ENCODE measurements around the gene BMERB1.
"Not testable (repeated sequence)": the region's sequence is repeated elsewhere in the genome, so short reads cannot be mapped to it uniquely, and the experiment has no call there.

Gene BMERB1

DNA sequence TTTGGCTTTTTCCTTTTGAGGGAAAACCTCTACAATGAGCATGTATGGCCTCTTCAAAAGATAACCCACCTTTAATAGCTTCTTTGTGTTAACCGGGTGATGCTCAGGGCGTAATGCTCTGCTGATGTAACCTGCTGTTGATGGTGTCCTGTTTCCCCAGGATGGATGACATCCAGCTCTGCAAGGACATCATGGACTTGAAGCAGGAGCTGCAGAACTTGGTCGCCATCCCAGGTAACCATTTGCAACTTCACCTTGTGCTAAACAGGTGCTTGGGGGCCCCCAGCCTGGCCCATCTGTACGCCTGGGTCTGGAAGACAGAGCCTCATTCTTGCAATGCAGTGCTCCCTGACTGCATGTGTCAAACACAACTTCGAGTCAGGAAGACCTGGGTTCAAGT lies 133.4 kb downstream of the BMERB1 start:
- no peaks in the 10 kb centered on the region for H3K36me3 ChIP-seq (ENCODE audit: insufficient read depth)
- TF ChIP-seq, protein P1, sequence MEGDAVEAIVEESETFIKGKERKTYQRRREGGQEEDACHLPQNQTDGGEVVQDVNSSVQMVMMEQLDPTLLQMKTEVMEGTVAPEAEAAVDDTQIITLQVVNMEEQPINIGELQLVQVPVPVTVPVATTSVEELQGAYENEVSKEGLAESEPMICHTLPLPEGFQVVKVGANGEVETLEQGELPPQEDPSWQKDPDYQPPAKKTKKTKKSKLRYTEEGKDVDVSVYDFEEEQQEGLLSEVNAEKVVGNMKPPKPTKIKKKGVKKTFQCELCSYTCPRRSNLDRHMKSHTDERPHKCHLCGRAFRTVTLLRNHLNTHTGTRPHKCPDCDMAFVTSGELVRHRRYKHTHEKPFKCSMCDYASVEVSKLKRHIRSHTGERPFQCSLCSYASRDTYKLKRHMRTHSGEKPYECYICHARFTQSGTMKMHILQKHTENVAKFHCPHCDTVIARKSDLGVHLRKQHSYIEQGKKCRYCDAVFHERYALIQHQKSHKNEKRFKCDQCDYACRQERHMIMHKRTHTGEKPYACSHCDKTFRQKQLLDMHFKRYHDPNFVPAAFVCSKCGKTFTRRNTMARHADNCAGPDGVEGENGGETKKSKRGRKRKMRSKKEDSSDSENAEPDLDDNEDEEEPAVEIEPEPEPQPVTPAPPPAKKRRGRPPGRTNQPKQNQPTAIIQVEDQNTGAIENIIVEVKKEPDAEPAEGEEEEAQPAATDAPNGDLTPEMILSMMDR (conservative IDR thresholded peaks at IDR 0.05; ENCODE audit: low read depth, low read length): no peak
- H3K4me1 ChIP-seq (ENCODE audit: low read depth, poor library complexity, severe bottlenecking): no peaks in the 10 kb centered on the region
- no peaks in the 10 kb centered on the region for H3K27me3 ChIP-seq (ENCODE audit: insufficient read depth, low read depth)
- no peak overlapping the region for H3K9ac ChIP-seq
- no peak overlapping the region for H3K4me2 ChIP-seq
- H2AFZ ChIP-seq (ENCODE audit: low read depth): no peak overlapping the region
- no peaks in the 10 kb centered on the region for H3K79me2 ChIP-seq (ENCODE audit: insufficient read depth, low read depth)
- no peak overlapping the region for H3K4me3 ChIP-seq (IDR thresholded peaks at IDR 0.05; ENCODE audit: insufficient read depth, low read depth, low read length)
- no peaks in the 10 kb centered on the region for H4K20me1 ChIP-seq (ENCODE audit: insufficient read depth)
- H3K27ac ChIP-seq: no peak overlapping the region

DNA sequence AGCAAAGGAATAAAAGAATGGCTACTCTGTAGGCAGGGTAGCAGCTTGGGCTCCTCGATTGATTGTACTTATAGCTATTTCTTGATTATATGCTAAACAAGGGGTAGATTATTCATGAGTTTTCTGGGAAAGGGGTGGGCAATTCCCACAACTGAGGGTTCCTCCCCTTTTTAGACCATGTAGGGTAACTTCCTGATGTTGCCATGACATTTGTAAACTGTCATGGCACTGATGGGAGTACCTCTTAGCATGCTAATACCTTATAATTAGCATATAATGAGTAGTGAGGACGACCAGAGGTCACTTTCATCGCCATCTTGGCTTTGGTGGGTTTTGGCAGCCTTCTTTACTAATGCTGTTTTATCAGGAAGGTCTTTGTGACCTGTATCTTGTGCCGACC lies 136.3 kb downstream of the BMERB1 start:
- H3K27ac ChIP-seq; H3K79me2 ChIP-seq (ENCODE audit: insufficient read depth, low read depth); H4K20me1 ChIP-seq (ENCODE audit: insufficient read depth); H3K36me3 ChIP-seq (ENCODE audit: insufficient read depth); H3K4me1 ChIP-seq (ENCODE audit: low read depth, poor library complexity, severe bottlenecking); H3K27me3 ChIP-seq (ENCODE audit: insufficient read depth, low read depth); H2AFZ ChIP-seq (ENCODE audit: low read depth); H3K9ac ChIP-seq; H3K4me3 ChIP-seq (IDR thresholded peaks at IDR 0.05; ENCODE audit: insufficient read depth, low read depth, low read length); H3K4me2 ChIP-seq: not testable (repeated sequence)

GRCh38 chr16:15571557-15571956 lies 137.2 kb downstream of the BMERB1 start:
- Histone ChIP-seq H3K79me2 (ENCODE audit: insufficient read depth, low read depth) (no peaks in the 10 kb centered on the region), H3K36me3 (ENCODE audit: insufficient read depth) (no peaks in the 10 kb centered on the region), H3K9ac (no peak overlapping the region), H2AFZ (ENCODE audit: low read depth) (no peak overlapping the region), H3K4me3 (IDR thresholded peaks at IDR 0.05; ENCODE audit: insufficient read depth, low read depth, low read length) (no peak overlapping the region), H3K4me1 (ENCODE audit: low read depth, poor library complexity, severe bottlenecking) (no peaks in the 10 kb centered on the region), H3K27me3 (ENCODE audit: insufficient read depth, low read depth) (no peaks in the 10 kb centered on the region), H3K4me2 (no peak overlapping the region), H4K20me1 (ENCODE audit: insufficient read depth) (no peaks in the 10 kb centered on the region), H3K27ac (no peak overlapping the region)
- TF ChIP-seq, protein P1 (conservative IDR thresholded peaks at IDR 0.05; ENCODE audit: low read depth, low read length): no peak

DNA sequence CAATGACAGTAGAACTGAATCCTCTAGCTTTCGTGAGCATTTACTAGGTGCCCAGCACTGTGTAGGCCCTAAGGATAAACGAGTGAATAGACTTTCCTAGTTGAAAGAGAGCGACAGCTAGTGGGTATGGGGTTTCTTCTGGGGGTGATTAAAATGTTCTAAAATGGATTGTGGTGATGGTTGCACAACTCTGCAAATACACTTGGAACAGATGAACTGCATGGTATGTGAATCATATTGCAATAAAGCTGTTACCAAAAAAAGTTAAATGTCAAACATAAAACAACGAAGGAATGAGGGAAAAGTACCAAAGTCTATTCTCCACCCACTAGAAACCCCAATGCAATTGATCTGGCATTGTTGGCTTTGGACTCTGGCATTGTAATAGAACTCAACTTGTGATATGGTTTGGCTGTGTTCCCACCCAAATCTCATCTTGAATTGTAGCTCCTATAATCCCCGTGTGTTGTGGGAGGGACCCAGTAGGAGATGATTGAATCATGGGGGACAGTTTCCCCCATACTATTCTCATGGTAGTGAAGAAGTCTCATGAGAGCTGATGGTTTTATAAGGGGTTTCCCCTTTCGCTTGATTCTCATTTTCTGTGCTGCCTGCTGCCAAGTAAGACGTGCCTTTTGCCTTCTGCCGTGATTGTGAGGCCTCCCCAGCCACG lies 138.1 kb downstream of the BMERB1 start:
- H3K36me3 ChIP-seq (ENCODE audit: insufficient read depth): no peaks in the 10 kb centered on the region
- no peak overlapping the region for H3K27ac ChIP-seq
- no peak overlapping the region for H3K4me3 ChIP-seq (IDR thresholded peaks at IDR 0.05; ENCODE audit: insufficient read depth, low read depth, low read length)
- H3K4me2 ChIP-seq: no peak overlapping the region
- H3K9ac ChIP-seq: no peak overlapping the region
- no peaks in the 10 kb centered on the region for H3K79me2 ChIP-seq (ENCODE audit: insufficient read depth, low read depth)
- no peaks in the 10 kb centered on the region for H3K27me3 ChIP-seq (ENCODE audit: insufficient read depth, low read depth)
- H4K20me1 ChIP-seq (ENCODE audit: insufficient read depth): no peaks in the 10 kb centered on the region
- no peaks in the 10 kb centered on the region for H3K4me1 ChIP-seq (ENCODE audit: low read depth, poor library complexity, severe bottlenecking)
- TF ChIP-seq, protein P1 (conservative IDR thresholded peaks at IDR 0.05; ENCODE audit: low read depth, low read length): no peak
- no peak overlapping the region for H2AFZ ChIP-seq (ENCODE audit: low read depth)

DNA sequence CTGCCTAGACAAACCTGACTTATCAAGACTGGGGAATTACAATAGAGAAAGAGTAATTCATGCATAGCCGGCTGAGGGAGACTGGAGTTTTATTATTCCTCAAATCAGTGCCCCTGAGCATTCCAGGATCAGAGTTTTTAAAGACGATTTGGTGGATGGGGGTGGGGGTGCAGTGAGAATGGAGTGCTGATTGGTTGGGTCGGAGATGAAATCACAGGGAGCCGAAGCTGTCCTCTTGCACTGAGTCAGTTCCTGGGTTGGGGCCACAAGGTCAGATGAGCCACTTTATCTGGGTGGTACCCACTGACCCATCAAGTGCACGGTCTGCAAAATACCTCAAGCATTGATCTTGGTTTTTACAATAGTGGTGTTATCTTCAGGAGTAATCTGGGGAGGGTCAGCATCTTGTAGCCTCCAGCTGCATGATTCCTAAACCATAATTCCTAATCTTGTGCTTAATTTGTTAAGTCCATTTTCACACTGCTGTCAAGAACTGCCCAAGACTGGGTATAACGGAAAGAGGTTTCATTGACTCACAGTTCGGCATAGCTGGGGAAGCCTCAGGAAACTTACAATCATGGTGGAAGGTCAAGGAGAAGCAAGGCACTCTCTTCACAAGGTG lies 139.0 kb downstream of the BMERB1 start:
- no peaks in the 10 kb centered on the region for H3K36me3 ChIP-seq (ENCODE audit: insufficient read depth)
- TF ChIP-seq, protein P1 (conservative IDR thresholded peaks at IDR 0.05; ENCODE audit: low read depth, low read length): no peak
- H3K79me2 ChIP-seq (ENCODE audit: insufficient read depth, low read depth): no peaks in the 10 kb centered on the region
- no peak overlapping the region for H3K4me2 ChIP-seq
- H3K4me3 ChIP-seq (IDR thresholded peaks at IDR 0.05; ENCODE audit: insufficient read depth, low read depth, low read length): no peak overlapping the region
- no peaks in the 10 kb centered on the region for H3K4me1 ChIP-seq (ENCODE audit: low read depth, poor library complexity, severe bottlenecking)
- H3K27ac ChIP-seq: no peak overlapping the region
- H4K20me1 ChIP-seq (ENCODE audit: insufficient read depth): no peaks in the 10 kb centered on the region
- no peak overlapping the region for H3K9ac ChIP-seq
- H2AFZ ChIP-seq (ENCODE audit: low read depth): no peak overlapping the region
- H3K27me3 ChIP-seq (ENCODE audit: insufficient read depth, low read depth): no peaks in the 10 kb centered on the region

GRCh38 chr16:15573896-15574613 lies 139.7 kb downstream of the BMERB1 start:
- not testable (repeated sequence) for H4K20me1 ChIP-seq (ENCODE audit: insufficient read depth); H3K9ac ChIP-seq; H3K27ac ChIP-seq; H2AFZ ChIP-seq (ENCODE audit: low read depth); H3K27me3 ChIP-seq (ENCODE audit: insufficient read depth, low read depth); H3K36me3 ChIP-seq (ENCODE audit: insufficient read depth); H3K4me2 ChIP-seq; H3K79me2 ChIP-seq (ENCODE audit: insufficient read depth, low read depth); H3K4me1 ChIP-seq (ENCODE audit: low read depth, poor library complexity, severe bottlenecking); H3K4me3 ChIP-seq (IDR thresholded peaks at IDR 0.05; ENCODE audit: insufficient read depth, low read depth, low read length)

Data from KMS-11 (cell line).